Measurements from ENCODE around the gene UHMK1.

DNA sequence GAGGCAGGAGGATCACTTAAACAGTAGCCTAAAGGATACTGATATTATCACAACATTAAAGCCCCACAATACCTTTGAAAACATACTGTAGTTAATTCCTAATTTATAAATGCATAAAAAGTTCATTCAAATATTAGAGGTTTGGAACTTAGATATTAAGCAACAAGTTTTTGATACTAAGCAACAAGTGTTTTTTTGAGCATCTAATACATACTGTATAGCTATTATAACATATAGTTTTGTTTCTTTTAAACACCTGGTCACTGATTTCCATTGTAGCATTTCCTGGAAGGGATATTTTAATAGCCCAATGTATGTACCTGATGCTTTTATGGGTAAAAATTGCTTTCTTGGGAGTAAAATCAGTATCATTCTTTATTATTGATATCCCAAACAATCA, 4.5 kb downstream of the UHMK1 start:
- TF ChIP-seq, protein P1, sequence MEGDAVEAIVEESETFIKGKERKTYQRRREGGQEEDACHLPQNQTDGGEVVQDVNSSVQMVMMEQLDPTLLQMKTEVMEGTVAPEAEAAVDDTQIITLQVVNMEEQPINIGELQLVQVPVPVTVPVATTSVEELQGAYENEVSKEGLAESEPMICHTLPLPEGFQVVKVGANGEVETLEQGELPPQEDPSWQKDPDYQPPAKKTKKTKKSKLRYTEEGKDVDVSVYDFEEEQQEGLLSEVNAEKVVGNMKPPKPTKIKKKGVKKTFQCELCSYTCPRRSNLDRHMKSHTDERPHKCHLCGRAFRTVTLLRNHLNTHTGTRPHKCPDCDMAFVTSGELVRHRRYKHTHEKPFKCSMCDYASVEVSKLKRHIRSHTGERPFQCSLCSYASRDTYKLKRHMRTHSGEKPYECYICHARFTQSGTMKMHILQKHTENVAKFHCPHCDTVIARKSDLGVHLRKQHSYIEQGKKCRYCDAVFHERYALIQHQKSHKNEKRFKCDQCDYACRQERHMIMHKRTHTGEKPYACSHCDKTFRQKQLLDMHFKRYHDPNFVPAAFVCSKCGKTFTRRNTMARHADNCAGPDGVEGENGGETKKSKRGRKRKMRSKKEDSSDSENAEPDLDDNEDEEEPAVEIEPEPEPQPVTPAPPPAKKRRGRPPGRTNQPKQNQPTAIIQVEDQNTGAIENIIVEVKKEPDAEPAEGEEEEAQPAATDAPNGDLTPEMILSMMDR (IDR thresholded peaks at IDR 0.05 in 8 of 11, conservative IDR thresholded peaks at IDR 0.05 in 3 of 11) = no peak
- TF ChIP-seq POLR2A (IDR thresholded peaks at IDR 0.05) = no peak
- TF ChIP-seq POLR2AphosphoS5 (IDR thresholded peaks at IDR 0.05) = no peak

Data from spleen (tissue), 7 donors.